Esophagus muscularis mucosa (tissue), 3 donors: ENCODE measurements around the gene OTOGL.

Experiments used
- CTCF ChIP-seq, 3 experiments: fragments of 200-600 bp in 2 of 3; fragments of 450-650 bp in 1 of 3; sonication (generic) in 2 of 3; IDR thresholded peaks; one replicate each; pipeline ENCODE4 v1.5.1; 2017 to 2019; ENCODE audit warnings: antibody characterized with exemption in 3 of 3, mild to moderate bottlenecking in 2 of 3, moderate library complexity in 1 of 3
- POLR2A ChIP-seq: fragments of 450-650 bp; IDR thresholded peaks from one replicate; pipeline ENCODE4 v1.6.1; 2017; ENCODE audit warnings: antibody characterized with exemption, moderate library complexity, mild to moderate bottlenecking, low read depth

GRCh38 chr12:80325167-80325959 lies 226.0 kb downstream of the OTOGL start:
- TF ChIP-seq POLR2A (no peak), CTCF (IDR thresholded peaks at IDR 0.05) (no peak)
